Panc1 (cell line): ENCODE measurements around the gene LINGO1. TPM values are rescaled to one million over a fixed set of nuclear protein-coding genes. Genes with fewer than 3 reads are reported as not detected.

ENCODE experiments used
- ATAC-seq: fragments of 200-7000 bp; cut with Tn5 transposase; 2 replicates; pipeline ENCODE4 v1.9.1; 2020; ENCODE audit warnings: mild to moderate bottlenecking, moderate library complexity
- BruUV-seq: library from RNA; stranded (reverse); fragments of 400-500 nt; replicated peaks from 2 replicates; lab custom pipeline; 2021; lab: Mats Ljungman, UMichigan
- CTCF ChIA-PET: fragments of 300-600 bp; sonication (Branson Sonifier 250); formaldehyde crosslinking; loops from one replicate; lab custom pipeline; 2022; ENCODE audit warnings: antibody characterized with exemption; lab: Charles Lee
- POLR2A ChIA-PET: fragments of 300-600 bp; sonication (Branson Sonifier 250); formaldehyde crosslinking; loops from one replicate; lab custom pipeline; 2022; ENCODE audit warnings: antibody characterized with exemption; lab: Charles Lee
- DNase-seq: peaks from one replicate; pipeline ENCODE4 v3.0.0-alpha.2; 2010; ENCODE audit warnings: low read depth, low spot score
- H3K27ac ChIP-seq: 2 replicates; pipeline ENCODE4 v1.5.1; 2011; ENCODE audit warnings: mild to moderate bottlenecking, low read length, inconsistent platforms
- H3K27me3 ChIP-seq: fragments of 200-500 bp; sonication (Bioruptor generic); 2 replicates; pipeline ENCODE4 v1.6.0; 2014; ENCODE audit warnings: low read length, inconsistent platforms; ENCODE audit not compliant: control insufficient read depth, insufficient read depth
- H3K36me3 ChIP-seq: fragments of 200-500 bp; sonication (Bioruptor generic); 2 replicates; pipeline ENCODE4 v1.5.1; 2014; ENCODE audit warnings: inconsistent platforms, mild to moderate bottlenecking, low read length, moderate library complexity; ENCODE audit not compliant: control insufficient read depth, insufficient read depth
- H3K4me1 ChIP-seq: 2 replicates; pipeline ENCODE4 v1.5.1; 2011; ENCODE audit warnings: inconsistent platforms, mild to moderate bottlenecking, low read length, moderate library complexity; ENCODE audit not compliant: control insufficient read depth, insufficient read depth
- H3K4me3 ChIP-seq, 2 experiments: 2 replicates each; pipeline ENCODE4 v1.5.1; 2011 to 2012; ENCODE audit warnings: low read depth in 2 of 2, low read length in 2 of 2, mild to moderate bottlenecking in 2 of 2, inconsistent platforms in 1 of 2, moderate library complexity in 1 of 2
- H3K9me3 ChIP-seq: fragments of 200-500 bp; sonication (Bioruptor generic); 2 replicates; pipeline ENCODE4 v1.5.1; 2014; ENCODE audit warnings: low read depth, mild to moderate bottlenecking, inconsistent platforms, low read length, moderate library complexity; ENCODE audit not compliant: control insufficient read depth, insufficient read depth
- POLR2AphosphoS5 ChIP-seq: IDR thresholded peaks from 2 replicates; pipeline ENCODE4 v1.6.1; 2012; ENCODE audit warnings: mild to moderate bottlenecking, low read depth, low read length, moderate library complexity
- REST ChIP-seq, 2 experiments: IDR thresholded peaks; 2 replicates each; pipeline ENCODE4 v1.6.1; 2011 to 2012; ENCODE audit warnings: low read depth in 2 of 2, control low read depth in 1 of 2, low read length in 1 of 2, mild to moderate bottlenecking in 1 of 2, moderate library complexity in 1 of 2; ENCODE audit not compliant: insufficient read depth in 1 of 2
- SIN3A ChIP-seq: IDR thresholded peaks from 2 replicates; pipeline ENCODE4 v1.6.1; 2012; ENCODE audit warnings: low read depth, mild to moderate bottlenecking, low read length, moderate library complexity, borderline replicate concordance; ENCODE audit not compliant: insufficient read depth
- TCF7L2 ChIP-seq: IDR thresholded peaks from 2 replicates; pipeline ENCODE4 v1.6.1; 2011; ENCODE audit warnings: mild to moderate bottlenecking, low read depth, low read length, inconsistent platforms
- in situ Hi-C: cut with HindIII; loops from 2 replicates; pipeline ENCODE4 v1.10.0; 2016; ENCODE audit warnings: low sequenced_read_pairs, low pct_unique_long_range_greater_than_20kb
- intact Hi-C: fragments of 100-400 bp; cut with micrococcal nuclease; formaldehyde crosslinking; loops from one replicate; pipeline ENCODE4 v1.10.0; 2022; ENCODE audit not compliant: unreplicated experiment
- total RNA-seq: library from RNA; stranded (reverse); gene quantifications from one replicate; pipeline ENCODE4 v1.2.1, GENCODE V29; 2021; ENCODE audit not compliant: unreplicated experiment
- TF ChIP-seq, protein P1 (sequence below): fragments of 450-650 bp; IDR thresholded peaks from 2 replicates; pipeline ENCODE4 v1.5.1; 2017; ENCODE audit warnings: mild to moderate bottlenecking

LINGO1 gene
- total RNA-seq, 1 experiment from 2014 or later, result 18.2 TPM

GRCh38 chr15:77612958-77613601 lies 19.6 kb downstream of the LINGO1 start:
- TF ChIP-seq POLR2AphosphoS5 (no peak), SIN3A (no peak), TCF7L2 (no peak), REST (IDR thresholded peaks at IDR 0.05; ENCODE audit: insufficient read depth in 1 of 2, low read depth in 2 of 2, low read length in 1 of 2) (no peak)
- TF ChIP-seq, protein P1, sequence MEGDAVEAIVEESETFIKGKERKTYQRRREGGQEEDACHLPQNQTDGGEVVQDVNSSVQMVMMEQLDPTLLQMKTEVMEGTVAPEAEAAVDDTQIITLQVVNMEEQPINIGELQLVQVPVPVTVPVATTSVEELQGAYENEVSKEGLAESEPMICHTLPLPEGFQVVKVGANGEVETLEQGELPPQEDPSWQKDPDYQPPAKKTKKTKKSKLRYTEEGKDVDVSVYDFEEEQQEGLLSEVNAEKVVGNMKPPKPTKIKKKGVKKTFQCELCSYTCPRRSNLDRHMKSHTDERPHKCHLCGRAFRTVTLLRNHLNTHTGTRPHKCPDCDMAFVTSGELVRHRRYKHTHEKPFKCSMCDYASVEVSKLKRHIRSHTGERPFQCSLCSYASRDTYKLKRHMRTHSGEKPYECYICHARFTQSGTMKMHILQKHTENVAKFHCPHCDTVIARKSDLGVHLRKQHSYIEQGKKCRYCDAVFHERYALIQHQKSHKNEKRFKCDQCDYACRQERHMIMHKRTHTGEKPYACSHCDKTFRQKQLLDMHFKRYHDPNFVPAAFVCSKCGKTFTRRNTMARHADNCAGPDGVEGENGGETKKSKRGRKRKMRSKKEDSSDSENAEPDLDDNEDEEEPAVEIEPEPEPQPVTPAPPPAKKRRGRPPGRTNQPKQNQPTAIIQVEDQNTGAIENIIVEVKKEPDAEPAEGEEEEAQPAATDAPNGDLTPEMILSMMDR, result no peak
- H3K4me1 ChIP-seq, result peaks cover 13% of the 10 kb centered on the region
- in situ Hi-C loops, result no loop called here
- no peak overlapping the region for H3K27ac ChIP-seq
- intact Hi-C loops, result no loop called here
- H3K36me3 ChIP-seq, result no peaks in the 10 kb centered on the region
- H3K4me3 ChIP-seq, result no peak overlapping the region
- CTCF ChIA-PET, result no interaction called here
- ATAC-seq, result no peak
- no peaks in the 10 kb centered on the region for H3K9me3 ChIP-seq
- POLR2A ChIA-PET, result no interaction called here
- no peaks in the 10 kb centered on the region for H3K27me3 ChIP-seq
- DNase-seq, result no peak
- no TSS peak for BruUV-seq

DNA sequence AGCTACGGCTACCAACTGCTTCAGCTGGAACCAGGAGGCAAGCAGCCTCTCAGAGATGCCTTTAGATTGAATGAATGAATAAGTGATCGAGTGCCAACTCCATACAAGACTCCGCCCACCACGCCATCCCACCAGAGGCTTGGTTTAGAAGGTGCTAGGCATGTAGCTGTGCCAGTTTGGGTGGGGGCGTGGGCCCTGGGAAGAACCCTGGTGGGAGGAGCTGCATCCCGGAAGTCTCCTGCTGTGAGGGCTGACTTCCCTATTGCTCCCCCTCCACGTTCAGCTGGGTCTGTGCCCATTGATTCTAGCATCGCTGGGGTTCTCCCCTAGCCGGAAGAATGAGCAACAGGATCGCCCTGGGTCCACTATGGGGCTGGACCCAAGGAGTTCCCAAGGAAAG lies 20.9 kb downstream of the LINGO1 start:
- H3K36me3 ChIP-seq, result no peaks in the 10 kb centered on the region
- BruUV-seq, result no TSS peak
- TF ChIP-seq SIN3A, result no peak
- TF ChIP-seq TCF7L2, result no peak
- TF ChIP-seq, protein P1, result no peak
- TF ChIP-seq REST (IDR thresholded peaks at IDR 0.05; ENCODE audit: insufficient read depth in 1 of 2, low read depth in 2 of 2, low read length in 1 of 2), result no peak
- TF ChIP-seq POLR2AphosphoS5, result no peak
- ChIA-PET CTCF (no interaction called here), POLR2A (no interaction called here)
- no peaks in the 10 kb centered on the region for H3K9me3 ChIP-seq
- in situ Hi-C loops (no loop called here), intact Hi-C loops (no loop called here)
- H3K4me1 ChIP-seq, result peaks cover 21% of the 10 kb centered on the region
- ATAC-seq (no peak), DNase-seq (no peak)
- no peak overlapping the region for H3K4me3 ChIP-seq
- no peaks in the 10 kb centered on the region for H3K27me3 ChIP-seq
- H3K27ac ChIP-seq, result no peak overlapping the region
